Small intestine (tissue), 7 donors: ENCODE data around the gene STT3A. TPM values are rescaled to one million over a fixed set of nuclear protein-coding genes. Genes with fewer than 3 reads are reported as not detected.

Source experiments
- DNase-seq, 2 donors: peaks; one replicate each; pipeline versions ENCODE4 v3.0.0 to v3.0.0-alpha.2; 2013
- FAIRE-seq: peaks from 2 replicates; lab custom pipeline; 2012; peaks lifted over from hg19 to GRCh38; lab: Jason Lieb, UNC
- H3K27ac ChIP-seq, 3 donors: one replicate each; pipeline ENCODE4 v1.5.1; 2013; ENCODE audit warnings: low read length in 2 of 3, mild to moderate bottlenecking in 2 of 3, control low read depth in 1 of 3, inconsistent platforms in 1 of 3, low read depth in 1 of 3, moderate library complexity in 1 of 3
- H3K27me3 ChIP-seq, 3 donors: one replicate each; pipeline ENCODE4 v1.6.1; 2013; ENCODE audit warnings: low read length in 3 of 3, inconsistent platforms in 1 of 3; ENCODE audit not compliant: control insufficient read depth in 3 of 3, insufficient read depth in 3 of 3
- H3K36me3 ChIP-seq, 3 donors: one replicate each; pipeline ENCODE4 v1.6.1; 2013; ENCODE audit warnings: low read length in 3 of 3, inconsistent platforms in 1 of 3, low read depth in 1 of 3, mild to moderate bottlenecking in 1 of 3, moderate library complexity in 1 of 3; ENCODE audit not compliant: control insufficient read depth in 3 of 3, insufficient read depth in 2 of 3
- H3K4me1 ChIP-seq, 3 donors: one replicate each; pipeline ENCODE4 v1.6.1; 2013; ENCODE audit warnings: low read length in 2 of 3, inconsistent platforms in 1 of 3, low read depth in 1 of 3, mild to moderate bottlenecking in 1 of 3, moderate library complexity in 1 of 3; ENCODE audit not compliant: control insufficient read depth in 3 of 3, insufficient read depth in 2 of 3
- H3K4me3 ChIP-seq, 3 donors: one replicate each; pipeline ENCODE4 v1.5.1; 2013; ENCODE audit warnings: low read length in 3 of 3, control low read depth in 1 of 3, inconsistent platforms in 1 of 3, low read depth in 1 of 3, mild to moderate bottlenecking in 1 of 3, moderate library complexity in 1 of 3
- H3K9me3 ChIP-seq, 2 donors: one replicate each; pipeline ENCODE4 v1.6.1; 2013; ENCODE audit warnings: low read depth in 1 of 2, low read length in 1 of 2; ENCODE audit not compliant: control insufficient read depth in 2 of 2, insufficient read depth in 1 of 2
- WGBS, 3 donors: extraction: QIAGEN DNeasy Blood & Tissue Kit; methylation state at CpG; one replicate each; pipeline ENCODE4 v1.1.7; 2013; 5-methylcytosine and 5-hydroxymethylcytosine counted together
- polyA plus RNA-seq, 4 donors: library from polyadenylated mRNA; stranded (reverse) in 3 of 4; unstranded in 1 of 4; fragments of 200-250 nt in 3 of 4; fragments of 120-200 nt in 1 of 4; gene quantifications; one replicate each; pipeline versions ENCODE4 v1.2.1 to v1.2.3, GENCODE V29; 2013
- donor health status: healthy with polysubstance abuse.
- donor health status: control.
- donor health status: control.
- donor health status: Bipolar disorder and iron deficiency.
- donor health status: healthy.

Gene STT3A
- polyA plus RNA-seq, 4 donors, result 16.5 to 195 (median 48.2) TPM

DNA sequence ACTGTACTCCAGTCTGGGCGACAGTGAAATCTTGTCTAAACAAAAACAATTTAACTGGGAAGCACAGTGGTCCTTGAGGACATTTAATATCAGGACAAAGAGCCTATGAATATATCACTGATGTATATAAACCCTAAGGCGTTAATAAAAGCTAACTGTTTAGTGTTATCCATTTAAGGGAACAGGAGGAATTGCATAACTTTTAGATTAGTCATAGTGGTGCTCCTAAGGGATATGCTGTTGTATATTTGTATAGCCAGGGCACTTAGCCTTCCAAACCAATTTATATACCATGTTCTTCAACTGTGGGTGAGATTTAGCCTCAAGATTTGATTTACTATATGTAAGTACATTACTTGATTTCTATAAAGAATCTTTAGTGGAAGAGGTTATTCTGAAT is 29.3 kb downstream of the STT3A start:
- Histone ChIP-seq H3K27ac (no peak overlapping the region), H3K4me1 (peaks cover 0 to 6% (median 3%) of the 10 kb centered on the region in 3 donors), H3K9me3 (no peaks in the 10 kb centered on the region), H3K4me3 (no peak overlapping the region), H3K36me3 (peaks cover 18 to 21% (median 18%) of the 10 kb centered on the region in 3 donors), H3K27me3 (no peaks in the 10 kb centered on the region)
- no peak for FAIRE-seq
- DNase-seq, result no peak
- 76 to 92% (median 85%) methylated on average over 2 of the region's 2 CpGs for WGBS, 3 donors

DNA sequence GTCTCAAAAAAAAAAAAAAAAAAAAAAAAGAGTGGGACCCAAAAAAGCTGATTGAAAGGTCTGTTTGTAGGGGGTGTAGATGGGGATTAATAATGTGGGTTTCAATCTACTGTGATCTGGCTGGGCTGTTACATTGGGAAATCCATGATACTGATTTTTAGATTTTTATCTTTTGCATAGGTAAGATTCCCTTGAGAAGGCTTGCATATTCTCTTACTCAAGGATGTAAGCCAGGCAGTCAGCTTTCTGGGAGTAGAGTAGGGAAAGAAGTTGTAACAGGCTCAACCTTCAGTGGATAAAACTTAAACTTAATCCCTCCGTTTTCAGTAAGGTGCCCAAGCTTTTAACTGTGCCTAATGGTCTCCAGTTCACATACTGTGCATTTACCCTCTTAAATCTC is 30.4 kb downstream of the STT3A start:
- Histone ChIP-seq H3K27me3 (no peaks in the 10 kb centered on the region), H3K36me3 (peaks cover 13 to 21% (median 18%) of the 10 kb centered on the region in 3 donors), H3K4me3 (no peak overlapping the region), H3K27ac (no peak overlapping the region), H3K9me3 (no peaks in the 10 kb centered on the region), H3K4me1 (peaks cover 0 to 6% (median 3%) of the 10 kb centered on the region in 3 donors)
- no peak for FAIRE-seq
- 88 to 100% (median 90%) methylated on average over 1 of the region's 1 CpG for WGBS, 3 donors
- no peak for DNase-seq

DNA sequence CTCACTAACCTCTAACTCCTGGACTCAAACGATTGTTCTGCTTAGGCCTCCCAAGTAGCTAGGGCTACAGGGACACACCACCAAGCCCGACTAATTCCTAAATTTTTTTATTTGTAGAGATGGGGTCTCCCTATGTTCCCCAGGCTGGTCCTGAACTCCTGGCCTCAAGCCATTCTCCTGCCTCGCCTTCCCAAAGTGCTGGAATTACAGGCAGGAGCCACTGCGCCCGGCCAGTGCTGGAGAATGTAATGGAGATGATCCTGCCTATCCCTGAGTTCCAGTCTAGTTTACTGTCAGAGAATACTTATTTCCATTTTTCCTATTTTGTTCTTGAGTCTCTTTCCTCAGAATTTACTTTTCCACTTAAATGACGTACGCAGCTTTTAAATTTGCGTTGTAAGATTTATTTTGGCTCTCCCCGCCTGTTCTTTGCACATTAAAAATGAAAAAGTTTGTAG is 32.1 kb downstream of the STT3A start, which contains the start of gene CHEK1:
TSS of gene CHEK1 (plus strand) at position 408 of the 458 bp plus-strand sequence. CDS start 1,606 bp downstream, outside the sequence.
- Histone ChIP-seq H3K36me3 (peaks cover 3 to 14% (median 5%) of the 10 kb centered on the region in 3 donors), H3K4me3 (peak within 1 kb of the TSS; percentile 68 to 79 (median 70)), H3K27me3 (no peaks in the 10 kb centered on the region), H3K9me3 (no peaks in the 10 kb centered on the region), H3K4me1 (peaks cover 0 to 6% (median 3%) of the 10 kb centered on the region in 3 donors), H3K27ac (peak within 1 kb of the TSS; percentile 93 to 97 (median 95))
- DNase-seq (peak in 1 of 2 donors; percentile 4), FAIRE-seq (no peak)
- WGBS, 3 donors, result 53 to 56% (median 56%) methylated on average over 9 of the region's 9 CpGs

DNA sequence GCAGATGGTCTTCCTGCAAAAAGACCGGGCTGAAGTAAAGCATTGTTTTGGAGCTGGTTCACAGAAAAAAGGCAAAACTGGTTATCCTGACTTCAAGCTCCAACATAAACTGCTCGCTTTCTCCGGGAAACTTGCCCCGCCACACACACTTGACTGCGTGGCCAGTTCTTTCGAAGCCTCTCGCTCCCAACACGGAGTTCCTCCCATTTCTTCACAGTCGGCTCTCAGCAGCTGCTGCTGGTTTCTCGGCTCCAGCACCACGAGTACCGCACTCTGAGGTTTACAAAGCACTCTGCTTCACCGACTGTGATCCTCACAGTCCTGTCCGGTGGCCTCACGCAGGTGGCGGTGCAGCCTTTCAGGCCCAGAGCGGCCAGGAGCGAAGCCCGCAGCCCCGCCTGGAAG is 32.6 kb downstream of the STT3A start:
- DNase-seq, result no peak

DNA sequence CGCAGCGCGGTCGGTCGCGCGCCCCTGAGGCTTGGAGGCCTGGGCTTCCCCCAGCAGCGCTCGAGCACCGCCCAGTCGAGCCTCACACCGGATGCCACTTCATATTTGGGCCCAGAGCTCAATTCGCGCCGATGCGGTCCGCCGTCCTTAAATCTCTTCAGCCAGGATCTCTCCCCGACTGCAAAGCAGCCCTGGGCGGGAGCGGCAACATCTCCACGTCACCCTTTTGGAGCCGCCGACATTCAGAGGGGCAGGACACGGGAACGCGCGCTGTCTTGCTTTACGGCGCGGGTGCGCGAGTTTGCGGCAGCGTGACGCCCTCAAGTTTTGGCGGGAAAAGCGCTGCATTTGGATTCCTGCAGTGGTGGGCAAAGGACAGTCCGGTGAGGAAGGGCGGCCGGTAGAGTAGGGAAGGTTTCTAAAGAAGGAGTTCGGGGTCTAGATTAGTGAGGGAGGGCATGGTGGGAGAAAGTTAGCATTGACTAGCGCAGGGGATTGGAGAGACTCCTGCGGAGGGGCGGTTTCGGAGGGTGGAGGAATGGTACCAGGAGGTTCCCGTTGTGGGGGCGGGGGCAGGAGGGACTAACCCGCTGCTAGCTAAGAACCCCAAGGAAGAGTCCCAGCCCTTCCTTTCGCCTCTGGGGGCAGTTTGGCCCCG is 33.1 kb downstream of the STT3A start:
- no peak for FAIRE-seq
- peak; percentile 90 to 97 for DNase-seq
- WGBS, 3 donors, result 0 to 1% (median 0%) methylated on average over 46 to 51 of the region's 51 CpGs
- Histone ChIP-seq H3K27me3 (no peaks in the 10 kb centered on the region), H3K27ac (peak overlapping the region; percentile 93 to 97 (median 95)), H3K36me3 (peaks cover 0 to 9% (median 6%) of the 10 kb centered on the region in 3 donors), H3K9me3 (no peaks in the 10 kb centered on the region), H3K4me3 (peak overlapping the region; percentile 68 to 79 (median 70)), H3K4me1 (peaks cover 0 to 6% (median 3%) of the 10 kb centered on the region in 3 donors)

More for the DNA sequence above, 32.6 kb downstream of the STT3A start:
- WGBS, 3 donors, result 0 to 1% (median 1%) methylated on average over 20 of the region's 20 CpGs
- H3K4me3 ChIP-seq, result peak overlapping the region; percentile 68 to 79 (median 70)
- no peaks in the 10 kb centered on the region for H3K9me3 ChIP-seq
- H3K27ac ChIP-seq, result peak overlapping the region; percentile 93 to 97 (median 95)
- FAIRE-seq, result no peak
- H3K36me3 ChIP-seq, result peaks cover 0 to 10% (median 4%) of the 10 kb centered on the region in 3 donors
- no peaks in the 10 kb centered on the region for H3K27me3 ChIP-seq
- H3K4me1 ChIP-seq, result peaks cover 0 to 6% (median 3%) of the 10 kb centered on the region in 3 donors

DNA sequence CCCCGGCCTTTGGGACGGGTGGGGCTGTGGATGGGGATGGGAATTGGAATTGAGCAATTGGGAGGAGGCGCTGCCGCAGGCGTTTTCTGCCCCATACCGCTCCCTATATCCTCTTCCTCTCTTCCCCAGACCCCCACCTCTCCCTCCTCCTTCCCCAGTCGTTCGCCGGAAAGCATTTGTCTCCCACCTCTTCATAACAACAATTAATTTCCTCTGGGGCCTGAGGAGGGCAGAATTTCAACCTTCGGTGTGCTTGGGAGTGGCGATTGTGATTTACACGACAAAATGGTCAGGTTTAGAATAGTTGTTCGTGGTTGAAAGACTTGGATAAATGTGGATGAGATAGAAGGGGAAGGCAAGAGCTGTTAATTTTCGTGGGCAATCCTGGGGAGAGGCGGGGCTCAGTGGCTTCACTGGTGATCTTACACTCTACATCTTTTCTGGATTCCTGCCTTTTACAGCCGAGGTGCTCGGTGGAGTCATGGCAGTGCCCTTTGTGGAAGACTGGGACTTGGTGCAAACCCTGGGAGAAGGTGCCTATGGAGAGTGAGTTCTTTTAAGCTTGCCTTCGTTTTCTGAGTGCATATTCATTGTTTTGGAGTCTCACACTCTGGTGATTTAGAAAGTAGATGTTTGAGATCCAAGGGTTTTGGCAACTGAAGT is 33.8 kb downstream of the STT3A start:
- Histone ChIP-seq H3K9me3 (no peaks in the 10 kb centered on the region), H3K27ac (peak overlapping the region in 2 of 3 donors; percentile 95 to 97), H3K27me3 (no peaks in the 10 kb centered on the region), H3K4me1 (peaks cover 0 to 6% (median 3%) of the 10 kb centered on the region in 3 donors), H3K36me3 (peaks cover 0 to 6% (median 5%) of the 10 kb centered on the region in 3 donors), H3K4me3 (peak overlapping the region; percentile 68 to 79 (median 70))
- FAIRE-seq, result no peak
- DNase-seq, result peak; percentile 59 to 74
- 0 to 1% (median 0%) methylated on average over 18 of the region's 18 CpGs for WGBS, 3 donors

DNA sequence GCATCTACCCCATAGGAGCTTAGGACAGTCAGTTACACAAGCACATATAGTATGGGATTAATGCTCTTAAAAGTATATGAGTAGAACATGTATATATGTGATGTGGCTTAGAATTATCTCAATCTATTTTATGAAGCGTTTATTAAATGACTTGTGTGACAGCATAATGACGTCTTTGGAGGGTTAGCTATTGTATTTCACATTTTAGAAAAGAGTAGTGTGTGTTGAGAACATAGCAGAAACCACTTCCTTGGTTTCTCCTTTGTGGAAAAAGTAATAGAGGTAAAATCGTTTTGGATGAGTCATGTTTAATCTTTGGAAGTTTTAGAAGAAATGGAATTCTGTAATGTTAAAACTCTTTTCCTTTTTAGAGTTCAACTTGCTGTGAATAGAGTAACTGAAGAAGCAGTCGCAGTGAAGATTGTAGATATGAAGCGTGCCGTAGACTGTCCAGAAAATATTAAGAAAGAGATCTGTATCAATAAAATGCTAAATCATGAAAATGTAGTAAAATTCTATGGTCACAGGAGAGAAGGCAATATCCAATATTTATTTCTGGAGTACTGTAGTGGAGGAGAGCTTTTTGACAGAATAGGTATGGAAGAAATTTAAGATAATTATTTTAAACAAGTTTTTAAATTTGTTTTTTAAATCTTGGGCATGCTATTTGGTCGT is 34.7 kb downstream of the STT3A start:
- peak in 1 of 2 donors; percentile 14 for DNase-seq
- no peaks in the 10 kb centered on the region for H3K9me3 ChIP-seq
- FAIRE-seq, result no peak
- H3K27ac ChIP-seq, result peak overlapping the region in 1 of 3 donors; percentile 95
- H3K4me1 ChIP-seq, result peaks cover 0 to 6% (median 3%) of the 10 kb centered on the region in 3 donors
- H3K36me3 ChIP-seq, result peaks cover 0 to 5% (median 0%) of the 10 kb centered on the region in 3 donors
- H3K27me3 ChIP-seq, result no peaks in the 10 kb centered on the region
- WGBS, 3 donors, result 53 to 59% (median 55%) methylated on average over 7 of the region's 7 CpGs
- H3K4me3 ChIP-seq, result peak overlapping the region in 2 of 3 donors; percentile 68 to 79

DNA sequence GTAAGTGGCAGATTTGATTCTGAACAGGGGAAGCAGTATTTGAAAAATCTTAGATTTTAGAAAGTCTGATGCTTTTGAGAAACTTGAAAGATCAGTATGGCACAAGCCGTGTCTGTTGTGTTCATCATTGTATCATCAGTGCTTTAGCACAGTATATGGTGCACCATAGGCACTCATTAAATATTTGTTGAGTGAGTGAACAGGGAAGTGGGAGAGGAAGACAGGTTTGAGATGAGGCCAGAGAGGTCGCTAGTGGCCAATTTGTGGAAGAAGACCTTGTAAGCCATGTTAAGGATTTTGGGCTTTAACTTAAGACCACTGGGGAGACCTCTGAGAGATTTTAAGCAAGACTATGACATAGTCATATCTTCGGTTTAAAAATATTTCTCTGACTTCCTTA is 45.2 kb downstream of the STT3A start:
- Histone ChIP-seq H3K4me1 (peaks cover 0 to 3% (median 0%) of the 10 kb centered on the region in 3 donors), H3K27ac (peak overlapping the region in 1 of 3 donors; percentile 24), H3K27me3 (no peaks in the 10 kb centered on the region), H3K4me3 (no peak overlapping the region), H3K9me3 (no peaks in the 10 kb centered on the region), H3K36me3 (peaks cover 0 to 16% (median 0%) of the 10 kb centered on the region in 3 donors)
- FAIRE-seq (no peak), DNase-seq (no peak)
- 73 to 85% (median 74%) methylated on average over 3 of the region's 3 CpGs for WGBS, 3 donors
